Esophagus squamous epithelium (tissue), 5 donors: ENCODE results near the gene RAB37. TPM values are rescaled to one million over a fixed set of nuclear protein-coding genes. Genes with fewer than 3 reads are reported as not detected.

ENCODE experiments used
- DNase-seq: peaks from one replicate; lab custom pipeline; 2025; lab: John Stamatoyannopoulos, UW
- H3K27ac ChIP-seq, 4 donors: fragments of 200-600 bp; sonication (generic); one replicate each; pipeline ENCODE4 v1.5.1; 2016 to 2019; ENCODE audit warnings: mild to moderate bottlenecking in 1 of 4
- H3K27me3 ChIP-seq, 4 donors: fragments of 200-600 bp; sonication (generic); 1 replicate in 3 of 4; 2 replicates in 1 of 4; pipeline versions ENCODE4 v1.5.1 to v1.6.0; 2017 to 2021; ENCODE audit warnings: antibody characterized with exemption in 1 of 4
- H3K36me3 ChIP-seq, 3 donors: fragments of 200-600 bp; sonication (generic); one replicate each; pipeline ENCODE4 v1.5.1; 2016 to 2019
- H3K4me1 ChIP-seq, 3 donors: fragments of 200-600 bp; sonication (generic); one replicate each; pipeline ENCODE4 v1.5.1; 2017 to 2019
- H3K4me3 ChIP-seq, 4 donors: fragments of 200-600 bp; sonication (generic); 1 replicate in 3 of 4; 2 replicates in 1 of 4; pipeline ENCODE4 v1.5.1; 2016 to 2019; ENCODE audit warnings: mild to moderate bottlenecking in 2 of 4, moderate library complexity in 1 of 4
- H3K9me3 ChIP-seq, 3 donors: fragments of 200-600 bp; sonication (generic); one replicate each; pipeline ENCODE4 v1.5.1; 2016 to 2019
- POLR2A ChIP-seq, 4 donors: fragments of 450-650 bp; IDR thresholded peaks; one replicate each; pipeline ENCODE4 v1.6.1; 2017; ENCODE audit warnings: antibody characterized with exemption in 4 of 4, mild to moderate bottlenecking in 4 of 4, moderate library complexity in 3 of 4
- WGBS, 2 donors: methylation state at CpG; one replicate each; pipeline ENCODE4 v1.1.5; 2018; 5-methylcytosine and 5-hydroxymethylcytosine counted together
- intact Hi-C: fragments of 100-400 bp; cut with DNase I; formaldehyde crosslinking; loops from one replicate; pipeline ENCODE4 v1.15.0; 2022
- total RNA-seq, 4 donors: library from RNA; depleted of rRNA; stranded (reverse); fragments of >200 nt; gene quantifications; one replicate each; pipeline ENCODE4 v1.1.0, GENCODE V29; 2016
- TF ChIP-seq, protein P1 (sequence below), 6 experiments: fragments of 450-650 bp in 4 of 6; fragments of 200-600 bp in 2 of 6; sonication (generic) in 2 of 6; IDR thresholded peaks; one replicate each; pipeline ENCODE4 v1.5.1; 2016 to 2019; ENCODE audit warnings: antibody characterized with exemption in 6 of 6, mild to moderate bottlenecking in 4 of 6, moderate library complexity in 4 of 6
- donor health status: DM: yes; HTN: yes; CAD: no.

RAB37 gene
- total RNA-seq, 4 donors from 2014 or later = 0.44 to 3.2 (median 1.6) TPM; not detected in 1

DNA sequence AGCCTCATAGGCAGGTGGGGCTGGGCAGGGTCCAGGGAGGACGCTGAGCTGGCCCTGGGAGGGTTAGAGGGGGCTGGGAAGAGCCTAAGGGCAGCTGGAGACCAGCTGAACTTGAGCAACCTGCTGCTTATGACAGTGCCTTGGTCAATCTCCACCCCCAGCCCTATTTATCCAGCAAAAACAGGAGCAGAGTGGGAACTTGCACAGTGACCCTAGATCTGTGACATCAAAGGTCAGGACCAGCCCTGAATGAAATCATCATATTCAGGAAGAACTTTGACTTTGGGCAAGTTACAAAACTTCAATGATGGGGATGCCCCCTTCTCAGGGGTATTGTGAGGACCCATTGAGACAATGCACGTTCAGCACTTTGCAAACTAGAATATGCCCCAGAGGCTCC lies 33.7 kb upstream of the RAB37 start:
- no peak for TF ChIP-seq POLR2A (IDR thresholded peaks at IDR 0.05)
- TF ChIP-seq, protein P1, sequence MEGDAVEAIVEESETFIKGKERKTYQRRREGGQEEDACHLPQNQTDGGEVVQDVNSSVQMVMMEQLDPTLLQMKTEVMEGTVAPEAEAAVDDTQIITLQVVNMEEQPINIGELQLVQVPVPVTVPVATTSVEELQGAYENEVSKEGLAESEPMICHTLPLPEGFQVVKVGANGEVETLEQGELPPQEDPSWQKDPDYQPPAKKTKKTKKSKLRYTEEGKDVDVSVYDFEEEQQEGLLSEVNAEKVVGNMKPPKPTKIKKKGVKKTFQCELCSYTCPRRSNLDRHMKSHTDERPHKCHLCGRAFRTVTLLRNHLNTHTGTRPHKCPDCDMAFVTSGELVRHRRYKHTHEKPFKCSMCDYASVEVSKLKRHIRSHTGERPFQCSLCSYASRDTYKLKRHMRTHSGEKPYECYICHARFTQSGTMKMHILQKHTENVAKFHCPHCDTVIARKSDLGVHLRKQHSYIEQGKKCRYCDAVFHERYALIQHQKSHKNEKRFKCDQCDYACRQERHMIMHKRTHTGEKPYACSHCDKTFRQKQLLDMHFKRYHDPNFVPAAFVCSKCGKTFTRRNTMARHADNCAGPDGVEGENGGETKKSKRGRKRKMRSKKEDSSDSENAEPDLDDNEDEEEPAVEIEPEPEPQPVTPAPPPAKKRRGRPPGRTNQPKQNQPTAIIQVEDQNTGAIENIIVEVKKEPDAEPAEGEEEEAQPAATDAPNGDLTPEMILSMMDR (IDR thresholded peaks at IDR 0.05) = no peak
- DNase-seq = no peak
- Histone ChIP-seq H3K27me3 (peaks cover 0 to 24% (median 0%) of the 10 kb centered on the region in 4 donors), H3K36me3 (no peaks in the 10 kb centered on the region), H3K27ac (no peak overlapping the region), H3K4me3 (no peak overlapping the region), H3K9me3 (no peaks in the 10 kb centered on the region), H3K4me1 (no peaks in the 10 kb centered on the region)
- intact Hi-C loops = no loop called here
- 60 to 67% methylated on average over 1 of the region's 2 CpGs for WGBS, 2 donors

DNA sequence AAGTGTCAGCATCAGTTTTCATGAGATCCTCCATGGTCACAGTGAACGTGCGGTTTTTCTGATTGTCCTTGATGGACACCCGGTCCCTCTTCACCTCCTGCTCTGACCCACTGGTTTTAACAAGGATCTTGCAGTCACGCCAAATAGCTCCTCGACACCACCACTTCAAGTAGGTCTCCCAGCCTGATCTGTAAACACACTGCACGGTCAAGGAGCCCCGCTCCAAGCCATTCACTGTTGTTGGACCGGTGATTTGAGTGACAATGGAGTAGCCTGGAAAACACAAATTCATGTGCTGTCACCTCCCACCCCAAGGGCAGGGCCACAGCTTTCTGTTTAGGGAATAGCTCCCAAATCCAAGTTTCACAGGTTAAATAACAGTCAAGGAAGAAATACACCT lies 32.5 kb upstream of the RAB37 start:
- 81 to 91% methylated on average over 6 to 7 of the region's 8 CpGs for WGBS, 2 donors
- no peak for DNase-seq
- intact Hi-C loops = no loop called here
- TF ChIP-seq, protein P1 (IDR thresholded peaks at IDR 0.05) = no peak
- no peak for TF ChIP-seq POLR2A (IDR thresholded peaks at IDR 0.05)
- H3K27ac ChIP-seq = no peak overlapping the region
- no peaks in the 10 kb centered on the region for H3K9me3 ChIP-seq
- peaks cover 0 to 18% (median 0%) of the 10 kb centered on the region in 4 donors for H3K27me3 ChIP-seq
- H3K36me3 ChIP-seq = no peaks in the 10 kb centered on the region
- no peak overlapping the region for H3K4me3 ChIP-seq
- H3K4me1 ChIP-seq = no peaks in the 10 kb centered on the region

DNA sequence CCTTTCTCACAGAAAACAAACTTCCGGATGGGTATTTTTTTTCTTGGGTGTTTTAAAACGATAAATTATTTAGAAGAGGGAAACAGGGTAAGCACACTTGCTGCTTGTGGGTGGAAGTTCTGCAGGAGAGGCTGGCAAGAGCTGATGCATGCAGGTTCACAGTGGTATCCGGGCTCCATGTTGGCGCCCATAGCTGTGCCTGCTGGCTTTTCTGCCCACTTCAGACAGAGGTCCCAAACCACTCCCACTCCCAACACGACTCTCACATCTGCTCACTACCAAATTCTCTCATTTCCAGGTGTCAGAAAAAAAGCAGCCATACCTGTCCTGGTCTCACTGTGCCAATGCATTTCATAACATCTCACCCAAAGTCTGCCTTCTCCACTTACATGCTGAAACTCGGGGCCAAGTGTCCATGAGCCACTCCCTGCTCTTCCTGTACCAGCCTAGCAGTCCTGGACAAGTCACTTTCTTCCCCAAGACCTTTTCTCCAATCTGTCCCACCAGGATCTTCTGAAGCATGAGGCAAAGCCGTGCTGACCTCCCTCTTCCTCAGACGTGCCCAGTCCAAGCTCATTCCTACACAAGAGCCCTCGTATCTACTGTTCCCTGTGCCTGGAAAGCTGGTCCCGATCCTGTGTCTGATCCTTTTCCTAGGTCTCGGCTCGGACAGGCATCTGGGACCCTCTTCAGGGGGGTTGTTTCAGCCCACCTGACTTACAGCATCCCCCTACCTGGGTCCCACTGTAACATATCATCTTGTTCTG lies 25.8 kb upstream of the RAB37 start:
- intact Hi-C loops = no loop called here
- no peak overlapping the region for H3K4me3 ChIP-seq

DNA sequence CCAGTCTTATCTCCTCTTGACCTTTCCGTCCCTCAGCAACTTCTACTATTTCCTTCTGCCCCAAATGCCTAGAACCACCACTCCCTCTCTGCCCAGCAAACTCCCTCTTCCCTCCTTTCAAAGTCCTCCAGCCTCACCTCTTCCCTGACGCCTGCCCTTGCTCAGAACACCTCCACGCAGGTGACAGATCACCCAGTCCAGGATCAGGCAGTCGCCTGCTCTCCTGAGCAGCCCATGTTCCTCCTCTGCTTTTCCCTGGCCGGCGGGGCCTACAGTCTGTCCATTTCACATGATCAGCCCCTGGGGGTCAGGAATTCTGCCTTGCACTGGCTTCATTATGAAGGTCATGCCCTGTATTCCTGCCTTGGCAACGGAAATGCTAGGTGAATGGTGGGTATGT lies 24.8 kb upstream of the RAB37 start:
- WGBS, 2 donors = 59 to 65% methylated on average over 7 of the region's 7 CpGs
- H3K27me3 ChIP-seq = peaks cover 0 to 51% (median 0%) of the 10 kb centered on the region in 4 donors
- TF ChIP-seq POLR2A (IDR thresholded peaks at IDR 0.05) = no peak
- TF ChIP-seq, protein P1 (IDR thresholded peaks at IDR 0.05) = no peak
- DNase-seq = no peak
- no peaks in the 10 kb centered on the region for H3K36me3 ChIP-seq
- no peaks in the 10 kb centered on the region for H3K9me3 ChIP-seq
- peak overlapping the region in 2 of 4 donors; percentile 2 to 30 for H3K4me3 ChIP-seq
- no peaks in the 10 kb centered on the region for H3K4me1 ChIP-seq
- intact Hi-C loops = no loop called here
- H3K27ac ChIP-seq = no peak overlapping the region

More for the DNA sequence above, 25.8 kb upstream of the RAB37 start:
- no peaks in the 10 kb centered on the region for H3K9me3 ChIP-seq
- TF ChIP-seq, protein P1 (IDR thresholded peaks at IDR 0.05) = no peak
- TF ChIP-seq POLR2A (IDR thresholded peaks at IDR 0.05) = no peak
- peaks cover 0 to 47% (median 0%) of the 10 kb centered on the region in 4 donors for H3K27me3 ChIP-seq
- no peak overlapping the region for H3K27ac ChIP-seq
- no peaks in the 10 kb centered on the region for H3K4me1 ChIP-seq
- H3K36me3 ChIP-seq = no peaks in the 10 kb centered on the region
- DNase-seq = no peak
- 46 to 47% methylated on average over 12 of the region's 12 CpGs for WGBS, 2 donors

DNA sequence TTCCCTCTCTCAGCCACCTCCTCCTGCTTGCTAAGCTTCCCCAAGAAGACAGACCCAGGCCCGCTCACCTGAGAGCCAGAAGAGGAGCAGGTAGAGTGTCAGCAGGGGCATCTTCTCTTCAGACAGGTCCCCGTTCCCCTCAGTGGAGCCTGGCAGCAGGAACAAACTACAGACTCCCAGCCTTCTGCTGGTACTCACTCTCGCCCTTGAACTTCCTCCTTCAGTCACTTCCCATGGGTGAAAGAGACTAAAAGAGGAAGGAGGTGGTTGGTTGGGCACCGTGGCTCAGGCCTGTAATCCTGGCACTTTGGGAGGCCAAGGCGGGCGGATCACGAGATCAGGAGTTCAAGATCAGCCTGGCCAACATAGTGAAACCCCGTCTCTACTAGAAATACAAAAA lies 24.3 kb upstream of the RAB37 start, which contains the start of gene CD300LF:
CD300LF (minus strand) TSS at position 168 of the 400 bp plus-strand sequence; CDS start at position 111, 57 bp downstream.
- 72 to 94% methylated on average over 2 of the region's 8 CpGs for WGBS, 2 donors
- Histone ChIP-seq H3K9me3 (no peaks in the 10 kb centered on the region), H3K36me3 (no peaks in the 10 kb centered on the region), H3K4me1 (no peaks in the 10 kb centered on the region), H3K27ac (no peak within 1 kb of the TSS), H3K27me3 (peaks cover 0 to 54% (median 0%) of the 10 kb centered on the region in 4 donors), H3K4me3 (peak within 1 kb of the TSS in 2 of 4 donors; percentile 2 to 30)
- intact Hi-C loops = no loop called here
- TF ChIP-seq POLR2A (IDR thresholded peaks at IDR 0.05) = no peak
- TF ChIP-seq, protein P1 (IDR thresholded peaks at IDR 0.05) = no peak
- DNase-seq = no peak
